NCI-H526 treated with DMSO at 0.1 percent for 48 hours (cell line): ENCODE data around the gene TBC1D8.
"Not testable (repeated sequence)": the region's sequence is repeated elsewhere in the genome, so short reads cannot be mapped to it uniquely, and the experiment has no call there.

Experiments used
- DNase-seq: peaks from one replicate; lab custom pipeline; 2025; lab: John Stamatoyannopoulos, UW

The TBC1D8 gene

GRCh38 chr2:101064125-101064502 lies 87.1 kb downstream of the TBC1D8 start:
- DNase-seq: no peak

GRCh38 chr2:101063352-101064124 lies 87.6 kb downstream of the TBC1D8 start:
- no peak for DNase-seq

- DNase-seq: no peak
These were observed 92.8 kb downstream of the TBC1D8 start for GRCh38 chr2:101058386-101058785.

GRCh38 chr2:101057051-101057933 lies 93.9 kb downstream of the TBC1D8 start:
- DNase-seq: no peak

GRCh38 chr2:101053117-101053516 lies 98.1 kb downstream of the TBC1D8 start:
- DNase-seq: no peak

- no peak for DNase-seq
These were observed 99.0 kb downstream of the TBC1D8 start for GRCh38 chr2:101052147-101052546.

- DNase-seq: not testable (repeated sequence)
These were observed 100.3 kb downstream of the TBC1D8 start for GRCh38 chr2:101050886-101051285.

GRCh38 chr2:101048756-101049155 lies 102.4 kb downstream of the TBC1D8 start:
- DNase-seq: no peak

GRCh38 chr2:101047774-101048173 lies 103.4 kb downstream of the TBC1D8 start:
- DNase-seq: no peak

- no peak for DNase-seq
These were observed 104.0 kb downstream of the TBC1D8 start for GRCh38 chr2:101047075-101047766.

- no peak for DNase-seq
These were observed 105.9 kb downstream of the TBC1D8 start for GRCh38 chr2:101045330-101045729.

GRCh38 chr2:101041413-101041812 lies 109.8 kb downstream of the TBC1D8 start:
- no peak for DNase-seq

GRCh38 chr2:101040761-101041160 lies 110.4 kb downstream of the TBC1D8 start:
- DNase-seq: no peak

GRCh38 chr2:101040072-101040471 lies 111.1 kb downstream of the TBC1D8 start:
- DNase-seq: no peak

GRCh38 chr2:101038455-101039255 lies 112.5 kb downstream of the TBC1D8 start:
- no peak for DNase-seq

GRCh38 chr2:101037161-101037755 lies 113.9 kb downstream of the TBC1D8 start:
- no peak for DNase-seq

- DNase-seq: no peak
These were observed 114.6 kb downstream of the TBC1D8 start for GRCh38 chr2:101036562-101036961.

- no peak for DNase-seq
These were observed 119.0 kb downstream of the TBC1D8 start for GRCh38 chr2:101032084-101032776.

- DNase-seq: no peak
These were observed 120.2 kb downstream of the TBC1D8 start for GRCh38 chr2:101030866-101031554.

- no peak for DNase-seq
These were observed 123.3 kb downstream of the TBC1D8 start for GRCh38 chr2:101027852-101028251.
